GM12878 (cell line): ENCODE results near the gene KISS1R. TPM values are rescaled to one million over a fixed set of nuclear protein-coding genes. Genes with fewer than 3 reads are reported as not detected.
A peak's percentile ranks its signal among the peaks of the same experiment; 100 is the strongest.

Experiments used
- ATAC-seq: fragments of 200-7000 bp; cut with Tn5 transposase; 3 replicates; pipeline ENCODE4 v1.9.1; 2020; ENCODE audit warnings: mild to moderate bottlenecking, moderate library complexity
- BruUV-seq: library from RNA; stranded (reverse); fragments of 400-500 nt; replicated peaks from 2 replicates; lab custom pipeline; 2021; lab: Mats Ljungman, UMichigan
- CTCF ChIA-PET: fragments of 300-600 bp; sonication (Branson Sonifier 250); formaldehyde crosslinking; extraction: SDS; loops from one replicate; lab custom pipeline; 2021; ENCODE audit warnings: inconsistent platforms; lab: Yijun Ruan, JAX
- POLR2A ChIA-PET: fragments of 350-600 bp; formaldehyde crosslinking; extraction: SDS; loops from one replicate; lab custom pipeline; 2021; ENCODE audit warnings: inconsistent platforms; lab: Charles Lee
- RAD21 ChIA-PET: fragments of 300-600 bp; sonication (Branson Sonifier 250); formaldehyde crosslinking; loops from one replicate; lab custom pipeline; 2023; ENCODE audit warnings: antibody characterized with exemption; ENCODE audit not compliant: unreplicated experiment; lab: Charles Lee
- SMC1A ChIA-PET: fragments of 300-600 bp; sonication (Branson Sonifier 250); formaldehyde crosslinking; loops from one replicate; lab custom pipeline; 2023; ENCODE audit not compliant: unreplicated experiment, uncharacterized antibody; lab: Charles Lee
- DNase-seq: peaks from one replicate; pipeline ENCODE4 v3.0.0-alpha.2; 2011; ENCODE audit warnings: low read depth, low spot score
- FAIRE-seq: peaks from 3 replicates; lab custom pipeline; 2011; peaks lifted over from hg19 to GRCh38; lab: Jason Lieb, UNC
- H2AFZ ChIP-seq: 2 replicates; pipeline ENCODE4 v1.6.0; 2011; ENCODE audit warnings: low read depth, low read length, control low read depth; ENCODE audit not compliant: control insufficient read depth
- H3K27ac ChIP-seq: 2 replicates; pipeline ENCODE4 v1.5.1; 2011; ENCODE audit warnings: control low read depth; ENCODE audit not compliant: control insufficient read depth, insufficient read depth
- H3K27me3 ChIP-seq, 2 experiments: replicated peaks in 1 of 2; 2 replicates each; pipeline versions ENCODE4 v1.6.0 to v1.6.1; 2011; ENCODE audit warnings: low read length in 1 of 2; ENCODE audit not compliant: control insufficient read depth in 2 of 2, insufficient read depth in 2 of 2
- H3K36me3 ChIP-seq, 2 experiments: 2 replicates each; pipeline ENCODE4 v1.5.1; 2011; ENCODE audit warnings: low read length in 1 of 2; ENCODE audit not compliant: control insufficient read depth in 2 of 2, insufficient read depth in 2 of 2
- H3K4me1 ChIP-seq: 2 replicates; pipeline ENCODE4 v1.6.1; 2011; ENCODE audit warnings: mild to moderate bottlenecking, low read length, moderate library complexity, mixed read lengths; ENCODE audit not compliant: control insufficient read depth, insufficient read depth
- H3K4me2 ChIP-seq: 2 replicates; pipeline ENCODE4 v1.6.0; 2011; ENCODE audit warnings: control low read depth; ENCODE audit not compliant: control insufficient read depth, insufficient read depth
- H3K4me3 ChIP-seq: fragments of 200-600 bp; sonication (generic); 2 replicates; pipeline ENCODE4 v1.5.1; 2016
- H3K79me2 ChIP-seq: 2 replicates; pipeline ENCODE4 v1.6.0; 2011; ENCODE audit warnings: low read length; ENCODE audit not compliant: control insufficient read depth, insufficient read depth
- H3K9ac ChIP-seq: 2 replicates; pipeline ENCODE4 v1.8.0; 2011; ENCODE audit warnings: low read length, control low read depth, mixed read lengths; ENCODE audit not compliant: control insufficient read depth, insufficient read depth
- H3K9me3 ChIP-seq: replicated peaks from 3 replicates; pipeline ENCODE4 v1.5.1; 2011; ENCODE audit warnings: mild to moderate bottlenecking, low read length; ENCODE audit not compliant: control insufficient read depth, insufficient read depth
- H4K20me1 ChIP-seq: 2 replicates; pipeline ENCODE4 v1.6.0; 2011; ENCODE audit not compliant: control insufficient read depth, insufficient read depth
- BMI1 ChIP-seq: fragments of 450-650 bp; IDR thresholded peaks from 2 replicates; pipeline ENCODE4 v1.6.1; 2016; ENCODE audit warnings: mild to moderate bottlenecking, moderate library complexity, borderline replicate concordance
- CHD2 ChIP-seq: IDR thresholded peaks from 2 replicates; pipeline ENCODE4 v1.6.1; 2011; ENCODE audit warnings: low read depth, low read length, improper control_type of control experiment, borderline replicate concordance
- IKZF2 ChIP-seq, 2 experiments: fragments of 450-650 bp; IDR thresholded peaks; 2 replicates each; pipeline ENCODE4 v1.6.1; 2017; ENCODE audit warnings: mild to moderate bottlenecking in 2 of 2, moderate library complexity in 2 of 2
- IRF4 ChIP-seq: IDR thresholded peaks from 2 replicates; pipeline ENCODE4 v1.6.1; 2011; ENCODE audit warnings: low read depth, low read length
- NFIC ChIP-seq: IDR thresholded peaks from 2 replicates; pipeline ENCODE4 v1.6.1; 2012; ENCODE audit warnings: low read depth, mild to moderate bottlenecking, inconsistent platforms, low read length, moderate library complexity
- NFYB ChIP-seq: IDR thresholded peaks from 2 replicates; pipeline ENCODE4 v1.6.1; 2011; ENCODE audit warnings: low read depth, mild to moderate bottlenecking, low read length, improper control_type of control experiment, moderate library complexity; ENCODE audit not compliant: insufficient read depth
- NR2C1 ChIP-seq: fragments of 450-650 bp; IDR thresholded peaks from 2 replicates; pipeline ENCODE4 v1.6.1; 2017; ENCODE audit warnings: antibody characterized with exemption, mild to moderate bottlenecking, moderate library complexity
- PAX5 ChIP-seq: IDR thresholded peaks from 2 replicates; pipeline ENCODE4 v1.6.1; 2011; ENCODE audit warnings: low read depth, low read length, borderline replicate concordance
- SRF ChIP-seq, 2 experiments: IDR thresholded peaks; 2 replicates each; pipeline ENCODE4 v1.6.1; 2011; ENCODE audit warnings: low read depth in 2 of 2, low read length in 2 of 2, mild to moderate bottlenecking in 1 of 2, moderate library complexity in 1 of 2
- STAT1 ChIP-seq: fragments of 450-650 bp; conservative IDR thresholded peaks from 2 replicates; pipeline ENCODE4 v1.6.1; 2014; ENCODE audit warnings: antibody characterized with exemption, mild to moderate bottlenecking
- SUZ12 ChIP-seq: fragments of 200-600 bp; sonication (generic); IDR thresholded peaks from one replicate; pipeline ENCODE4 v1.6.1; 2018; ENCODE audit warnings: antibody characterized with exemption, mild to moderate bottlenecking; ENCODE audit not compliant: unreplicated experiment
- TBL1XR1 ChIP-seq: IDR thresholded peaks from 2 replicates; pipeline ENCODE4 v1.6.1; 2012; ENCODE audit warnings: low read depth, low read length, improper control_type of control experiment
- TCF12 ChIP-seq: IDR thresholded peaks from 2 replicates; pipeline ENCODE4 v1.6.1; 2011; ENCODE audit warnings: low read depth, mild to moderate bottlenecking, low read length
- WGBS: methylation state at CpG from one replicate; pipeline ENCODE4 v1.1.6; 2016; ENCODE audit warnings: low lambda C conversion rate; ENCODE audit not compliant: insufficient replicate concordance, insufficient coverage; ENCODE audit errors: missing lambda C conversion rate; 5-methylcytosine and 5-hydroxymethylcytosine counted together
- in situ Hi-C: fragments of 300-500 bp; cut with MboI; formaldehyde crosslinking; loops from 9 replicates; pipeline ENCODE4 v1.14.3; 2018; ENCODE audit warnings: mixed read lengths
- intact Hi-C: fragments of 100-400 bp; cut with micrococcal nuclease; formaldehyde crosslinking; loops from one replicate; pipeline ENCODE4 v1.14.2; 2022; ENCODE audit not compliant: unreplicated experiment
- polyA plus RNA-seq, 11 experiments: library from polyadenylated mRNA; depleted of rRNA in 4 of 11; unstranded in 6 of 11; stranded (reverse) in 5 of 11; fragments of >200 nt; fragmentation: Nextera tagmentation in 4 of 11; fragmentation: Illumina TruSeq in 1 of 11; extraction: Ambion mirVana in 4 of 11; extraction: Trizol in 1 of 11; gene quantifications; 1 replicate in 1 of 11; 2 replicates in 10 of 11; pipeline versions ENCODE4 v1.2.1 to v1.2.3, GENCODE V29; 2011 to 2016; ENCODE audit warnings: inconsistent platforms in 2 of 11, missing spikeins in 2 of 11, low read depth in 1 of 11
- total RNA-seq, 4 experiments: library from RNA; depleted of rRNA in 3 of 4; stranded (reverse); fragments of >200 nt in 3 of 4; fragmentation: Illumina TruSeq in 1 of 4; extraction: Trizol in 1 of 4; gene quantifications; 2 replicates each; pipeline versions ENCODE4 v1.2.1 to v1.2.3, GENCODE V29; 2013 to 2021
- TF ChIP-seq, protein P1 (sequence below): IDR thresholded peaks from 2 replicates; pipeline ENCODE4 v1.6.1; 2011; ENCODE audit warnings: borderline replicate concordance, low read depth, mild to moderate bottlenecking, moderate library complexity, low read length; ENCODE audit not compliant: insufficient read depth, poor library complexity, severe bottlenecking
- TF ChIP-seq, protein P2 (sequence below): fragments of 450-650 bp; IDR thresholded peaks from 2 replicates; pipeline ENCODE4 v1.6.1; 2017; ENCODE audit warnings: borderline replicate concordance
- TF ChIP-seq, protein P3 (sequence below): fragments of 450-650 bp; IDR thresholded peaks from 2 replicates; pipeline ENCODE4 v1.6.1; 2017; ENCODE audit warnings: mild to moderate bottlenecking, moderate library complexity

Gene KISS1R
- total and polyA plus RNA-seq, 10 of the 15 experiments (the other 5 are each of a cell fraction or from before 2014, with no cell fraction given) = 0.13 to 2.7 (median 1.4) TPM; not detected in 3

DNA sequence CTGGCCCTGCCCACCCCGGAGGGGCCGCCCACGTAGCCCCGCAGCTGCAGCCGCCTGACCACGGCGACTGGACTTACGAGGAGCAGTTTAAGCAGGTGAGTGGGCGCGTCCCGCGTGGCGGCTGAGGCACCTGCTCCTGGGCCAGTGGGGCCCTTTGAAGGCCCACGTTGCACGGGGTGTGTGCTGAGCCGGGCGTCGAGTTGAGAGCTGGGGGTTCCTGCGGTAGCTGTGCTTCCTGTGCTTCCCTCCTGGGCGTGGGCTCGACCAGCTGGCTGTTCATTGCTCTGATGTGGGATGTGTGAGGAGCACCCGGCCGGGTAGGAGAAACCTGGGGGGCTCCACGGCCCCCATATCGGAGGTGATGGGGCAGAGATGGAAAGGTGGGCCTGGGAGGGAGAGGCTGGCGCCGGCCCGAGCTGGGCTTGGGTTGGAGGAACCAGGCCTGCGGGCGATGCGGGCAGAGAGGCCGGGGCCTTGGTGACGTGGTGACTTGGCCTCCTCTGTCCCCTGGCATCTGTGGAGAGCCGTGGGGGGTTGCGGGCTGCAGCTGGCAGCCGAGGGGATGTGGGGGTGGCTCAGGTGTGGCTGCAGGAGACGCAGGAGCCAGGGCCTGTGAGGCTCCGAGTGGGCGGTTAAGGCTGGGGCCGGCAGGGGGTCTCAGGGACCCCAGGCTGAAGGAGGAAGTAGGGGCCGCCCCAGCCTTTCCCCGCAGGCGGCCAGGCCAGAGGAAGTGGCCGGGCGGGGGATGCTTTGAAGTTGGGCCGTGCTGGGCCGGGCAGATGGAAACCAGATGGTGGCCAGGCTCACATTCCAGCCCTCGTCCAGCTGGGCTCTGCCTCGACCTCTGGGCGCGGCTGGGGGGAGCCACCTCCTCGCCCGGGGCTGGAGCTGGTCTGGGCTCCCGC lies 15.8 kb downstream of the KISS1R start:
- Histone ChIP-seq H2AFZ (no peak overlapping the region), H3K36me3 (peaks cover 9 to 26% of the 10 kb centered on the region in 2 experiments), H3K27ac (peak overlapping the region; percentile 47), H4K20me1 (no peaks in the 10 kb centered on the region), H3K4me1 (peaks cover 21% of the 10 kb centered on the region), H3K4me3 (peak overlapping the region; percentile 65), H3K4me2 (peak overlapping the region; percentile 86), H3K79me2 (peaks cover 60% of the 10 kb centered on the region), H3K27me3 (no peaks in the 10 kb centered on the region), H3K9ac (peak overlapping the region; percentile 67), H3K9me3 (peaks cover 4% of the 10 kb centered on the region)
- FAIRE-seq = no peak
- no TSS peak for BruUV-seq
- peak; percentile 74 for ATAC-seq
- CTCF ChIA-PET = interaction anchor here (0.6 to 2.2 kb wide), 6 partner anchors 14 to 69 kb away, joined by 3 to 10 read pairs (median 4); partner anchors contain the start of gene WDR18
- RAD21 ChIA-PET = interaction anchor here (0.8 to 2.4 kb wide), 5 partner anchors 10 to 51 kb away, joined by 3 to 10 read pairs (median 7); partner anchors contain the start of gene WDR18
- POLR2A ChIA-PET = interaction anchor here (0.5 to 1.6 kb wide), 6 partner anchors 15 to 323 kb away, joined by 3 to 4 read pairs (median 3); no protein-coding TSS in a partner anchor
- 7% methylated on average over 53 of the region's 54 CpGs for WGBS
- in situ Hi-C loops = no loop called here
- no peak for DNase-seq
- SMC1A ChIA-PET = interaction anchor here (0.6 to 1.6 kb wide), 5 partner anchors 9 to 546 kb away, joined by 3 to 8 read pairs (median 4); no protein-coding TSS in a partner anchor
- intact Hi-C loops = no loop called here
- TF ChIP-seq BMI1 (0 out of 2 replicates have a peak, but pooled peaks have one; percentile 23), SRF (IDR thresholded peaks at IDR 0.05; ENCODE audit: low read depth in 2 of 2, low read length in 2 of 2) (no peak), NR2C1 (no peak), TCF12 (peak; percentile 85), IRF4 (no peak), PAX5 (no peak), NFIC (no peak), NFYB (no peak), TBL1XR1 (no peak), IKZF2 (IDR thresholded peaks at IDR 0.05) (peak; percentile 52 to 53), SUZ12 (no peak), STAT1 (no peak), CHD2 (0 out of 2 replicates have a peak, but pooled peaks have one; percentile 25)
- TF ChIP-seq, protein P1, sequence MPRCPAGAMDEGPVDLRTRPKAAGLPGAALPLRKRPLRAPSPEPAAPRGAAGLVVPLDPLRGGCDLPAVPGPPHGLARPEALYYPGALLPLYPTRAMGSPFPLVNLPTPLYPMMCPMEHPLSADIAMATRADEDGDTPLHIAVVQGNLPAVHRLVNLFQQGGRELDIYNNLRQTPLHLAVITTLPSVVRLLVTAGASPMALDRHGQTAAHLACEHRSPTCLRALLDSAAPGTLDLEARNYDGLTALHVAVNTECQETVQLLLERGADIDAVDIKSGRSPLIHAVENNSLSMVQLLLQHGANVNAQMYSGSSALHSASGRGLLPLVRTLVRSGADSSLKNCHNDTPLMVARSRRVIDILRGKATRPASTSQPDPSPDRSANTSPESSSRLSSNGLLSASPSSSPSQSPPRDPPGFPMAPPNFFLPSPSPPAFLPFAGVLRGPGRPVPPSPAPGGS = no peak
- TF ChIP-seq, protein P2, sequence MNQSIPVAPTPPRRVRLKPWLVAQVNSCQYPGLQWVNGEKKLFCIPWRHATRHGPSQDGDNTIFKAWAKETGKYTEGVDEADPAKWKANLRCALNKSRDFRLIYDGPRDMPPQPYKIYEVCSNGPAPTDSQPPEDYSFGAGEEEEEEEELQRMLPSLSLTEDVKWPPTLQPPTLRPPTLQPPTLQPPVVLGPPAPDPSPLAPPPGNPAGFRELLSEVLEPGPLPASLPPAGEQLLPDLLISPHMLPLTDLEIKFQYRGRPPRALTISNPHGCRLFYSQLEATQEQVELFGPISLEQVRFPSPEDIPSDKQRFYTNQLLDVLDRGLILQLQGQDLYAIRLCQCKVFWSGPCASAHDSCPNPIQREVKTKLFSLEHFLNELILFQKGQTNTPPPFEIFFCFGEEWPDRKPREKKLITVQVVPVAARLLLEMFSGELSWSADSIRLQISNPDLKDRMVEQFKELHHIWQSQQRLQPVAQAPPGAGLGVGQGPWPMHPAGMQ = no peak
- TF ChIP-seq, protein P3, sequence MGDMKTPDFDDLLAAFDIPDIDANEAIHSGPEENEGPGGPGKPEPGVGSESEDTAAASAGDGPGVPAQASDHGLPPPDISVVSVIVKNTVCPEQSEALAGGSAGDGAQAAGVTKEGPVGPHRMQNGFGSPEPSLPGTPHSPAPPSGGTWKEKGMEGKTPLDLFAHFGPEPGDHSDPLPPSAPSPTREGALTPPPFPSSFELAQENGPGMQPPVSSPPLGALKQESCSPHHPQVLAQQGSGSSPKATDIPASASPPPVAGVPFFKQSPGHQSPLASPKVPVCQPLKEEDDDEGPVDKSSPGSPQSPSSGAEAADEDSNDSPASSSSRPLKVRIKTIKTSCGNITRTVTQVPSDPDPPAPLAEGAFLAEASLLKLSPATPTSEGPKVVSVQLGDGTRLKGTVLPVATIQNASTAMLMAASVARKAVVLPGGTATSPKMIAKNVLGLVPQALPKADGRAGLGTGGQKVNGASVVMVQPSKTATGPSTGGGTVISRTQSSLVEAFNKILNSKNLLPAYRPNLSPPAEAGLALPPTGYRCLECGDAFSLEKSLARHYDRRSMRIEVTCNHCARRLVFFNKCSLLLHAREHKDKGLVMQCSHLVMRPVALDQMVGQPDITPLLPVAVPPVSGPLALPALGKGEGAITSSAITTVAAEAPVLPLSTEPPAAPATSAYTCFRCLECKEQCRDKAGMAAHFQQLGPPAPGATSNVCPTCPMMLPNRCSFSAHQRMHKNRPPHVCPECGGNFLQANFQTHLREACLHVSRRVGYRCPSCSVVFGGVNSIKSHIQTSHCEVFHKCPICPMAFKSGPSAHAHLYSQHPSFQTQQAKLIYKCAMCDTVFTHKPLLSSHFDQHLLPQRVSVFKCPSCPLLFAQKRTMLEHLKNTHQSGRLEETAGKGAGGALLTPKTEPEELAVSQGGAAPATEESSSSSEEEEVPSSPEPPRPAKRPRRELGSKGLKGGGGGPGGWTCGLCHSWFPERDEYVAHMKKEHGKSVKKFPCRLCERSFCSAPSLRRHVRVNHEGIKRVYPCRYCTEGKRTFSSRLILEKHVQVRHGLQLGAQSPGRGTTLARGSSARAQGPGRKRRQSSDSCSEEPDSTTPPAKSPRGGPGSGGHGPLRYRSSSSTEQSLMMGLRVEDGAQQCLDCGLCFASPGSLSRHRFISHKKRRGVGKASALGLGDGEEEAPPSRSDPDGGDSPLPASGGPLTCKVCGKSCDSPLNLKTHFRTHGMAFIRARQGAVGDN = peak; percentile 49
